Activated T-cell treated with anti-CD3 and anti-CD28 coated beads, Interleukin-2, amount 50 U/mL, for 24 hours (primary cell): Measurements from ENCODE around the gene CACNA1C.

Experiments used
- DNase-seq: peaks from one replicate; pipeline ENCODE4 v3.0.0-alpha.2; 2020
- H3K27ac Mint-ChIP-seq: 2 replicates; pipeline ENCODE4 v1.8.0; 2020; ENCODE audit warnings: mild to moderate bottlenecking, mixed read lengths
- H3K27me3 Mint-ChIP-seq: 2 replicates; pipeline ENCODE4 v1.8.0; 2020; ENCODE audit warnings: mixed read lengths
- H3K36me3 Mint-ChIP-seq: 2 replicates; pipeline ENCODE4 v1.8.0; 2020; ENCODE audit warnings: low read depth, mixed read lengths
- H3K4me1 Mint-ChIP-seq: 2 replicates; pipeline ENCODE4 v1.8.0; 2020; ENCODE audit warnings: low read depth, mixed read lengths
- H3K4me3 Mint-ChIP-seq: 2 replicates; pipeline ENCODE4 v1.8.0; 2020; ENCODE audit warnings: mild to moderate bottlenecking, moderate library complexity, mixed read lengths
- H3K9me3 Mint-ChIP-seq: 2 replicates; pipeline ENCODE4 v1.8.0; 2020; ENCODE audit warnings: mixed read lengths

Gene CACNA1C

DNA sequence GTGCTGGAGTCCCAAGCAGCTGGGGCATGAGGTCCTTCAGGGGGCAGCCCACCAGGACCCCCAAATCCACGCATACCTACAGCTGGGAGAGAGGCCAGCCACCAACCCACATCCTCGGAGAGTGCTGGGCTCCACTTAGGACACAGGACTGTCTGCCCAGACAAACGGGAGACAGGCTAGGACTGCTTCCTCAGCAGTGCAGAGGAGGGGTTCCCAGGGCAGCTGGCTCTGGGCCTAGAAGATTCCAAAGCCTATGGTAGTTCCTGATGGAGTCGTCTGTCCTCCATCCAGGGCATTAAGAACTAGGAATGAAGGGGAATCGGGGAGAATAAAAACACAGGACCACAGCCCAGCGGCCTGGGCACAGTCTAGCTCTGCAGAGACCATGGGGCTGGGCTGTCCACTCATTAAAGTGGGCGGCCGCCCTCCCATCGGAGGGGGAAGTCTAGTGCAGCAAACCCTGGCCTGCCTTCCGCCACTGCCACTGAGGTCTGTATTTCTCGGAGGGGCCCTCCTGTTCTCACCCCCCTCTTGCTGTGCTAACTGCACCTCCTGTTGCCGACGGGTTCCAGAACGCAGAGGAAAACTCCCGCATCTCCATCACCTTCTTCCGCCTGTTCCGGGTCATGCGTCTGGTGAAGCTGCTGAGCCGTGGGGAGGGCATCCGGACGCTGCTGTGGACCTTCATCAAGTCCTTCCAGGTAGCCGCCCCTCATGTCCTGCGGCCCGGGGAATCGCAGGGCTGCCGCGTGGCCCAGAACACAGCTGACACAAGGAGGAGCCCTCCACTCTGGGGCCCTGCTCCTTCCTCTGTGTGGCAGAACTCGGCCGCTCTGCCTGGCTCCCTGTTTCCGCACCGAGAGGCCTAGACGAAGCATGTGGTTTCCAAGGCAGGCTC, 598.5 kb downstream of the CACNA1C start:
- H3K27me3 Mint-ChIP-seq, result peaks cover 26% of the 10 kb centered on the region
- no peaks in the 10 kb centered on the region for H3K9me3 Mint-ChIP-seq
- DNase-seq, result no peak
- no peaks in the 10 kb centered on the region for H3K36me3 Mint-ChIP-seq
- no peaks in the 10 kb centered on the region for H3K4me1 Mint-ChIP-seq
- no peak overlapping the region for H3K27ac Mint-ChIP-seq
- H3K4me3 Mint-ChIP-seq, result no peak overlapping the region

DNA sequence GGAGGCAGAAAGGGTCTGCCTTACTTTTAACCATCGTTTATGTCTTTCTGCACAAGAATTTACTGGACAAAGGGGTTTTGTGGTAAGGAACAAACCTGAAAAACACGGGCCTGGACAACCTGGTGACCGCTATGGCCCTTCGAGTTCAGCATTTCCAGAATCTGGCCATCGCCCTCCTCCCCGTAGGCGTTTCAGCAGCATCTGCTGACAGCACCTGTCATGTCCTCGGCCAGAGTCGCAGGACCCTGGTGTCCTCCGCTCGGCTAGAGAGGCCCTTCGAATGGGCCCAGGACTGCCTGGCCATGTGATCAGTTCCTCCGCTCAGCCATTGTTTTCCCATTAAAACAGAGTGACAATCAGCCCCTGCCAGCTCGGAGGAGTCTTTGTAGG, 599.2 kb downstream of the CACNA1C start:
- H3K4me3 Mint-ChIP-seq, result no peak overlapping the region
- no peaks in the 10 kb centered on the region for H3K9me3 Mint-ChIP-seq
- no peak for DNase-seq
- H3K36me3 Mint-ChIP-seq, result no peaks in the 10 kb centered on the region
- peaks cover 19% of the 10 kb centered on the region for H3K27me3 Mint-ChIP-seq
- no peak overlapping the region for H3K27ac Mint-ChIP-seq
- H3K4me1 Mint-ChIP-seq, result no peaks in the 10 kb centered on the region

DNA sequence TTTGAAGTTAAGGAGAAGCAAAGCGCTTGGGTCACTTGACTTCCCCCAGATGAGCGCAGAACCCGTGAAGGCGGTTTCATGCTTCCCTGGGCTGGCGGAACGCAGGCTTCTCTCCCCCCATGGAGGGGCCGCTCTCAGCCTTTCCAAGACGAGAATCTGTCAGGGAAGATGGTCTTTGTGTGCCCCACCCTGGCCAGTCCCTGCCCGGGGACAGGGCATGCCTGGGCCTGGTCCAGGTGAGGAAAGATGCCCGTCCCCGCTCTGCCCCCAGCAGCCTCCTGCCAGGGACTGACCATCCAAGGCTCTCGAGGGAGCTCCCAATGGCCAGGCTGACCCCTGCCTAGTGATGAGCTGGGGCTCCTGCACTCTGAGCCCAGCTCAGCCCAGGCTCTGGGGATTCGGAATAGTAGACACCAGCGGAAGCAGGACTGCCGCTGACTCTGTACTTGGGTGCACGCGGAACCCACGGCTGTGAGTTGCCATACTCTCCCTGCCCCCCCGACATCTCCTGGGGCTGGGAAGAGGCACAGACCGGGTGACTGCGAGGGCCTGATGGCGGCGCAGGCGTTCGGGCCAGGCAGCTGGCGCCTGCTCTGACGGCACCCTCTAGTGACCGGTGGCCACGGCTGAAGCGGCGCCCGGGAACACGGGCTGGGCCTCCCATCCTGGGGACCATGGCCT, 599.8 kb downstream of the CACNA1C start:
- Mint-ChIP-seq H3K4me1 (no peaks in the 10 kb centered on the region), H3K27ac (no peak overlapping the region), H3K9me3 (no peaks in the 10 kb centered on the region), H3K27me3 (peaks cover 15% of the 10 kb centered on the region), H3K4me3 (no peak overlapping the region), H3K36me3 (no peaks in the 10 kb centered on the region)
- DNase-seq, result no peak

DNA sequence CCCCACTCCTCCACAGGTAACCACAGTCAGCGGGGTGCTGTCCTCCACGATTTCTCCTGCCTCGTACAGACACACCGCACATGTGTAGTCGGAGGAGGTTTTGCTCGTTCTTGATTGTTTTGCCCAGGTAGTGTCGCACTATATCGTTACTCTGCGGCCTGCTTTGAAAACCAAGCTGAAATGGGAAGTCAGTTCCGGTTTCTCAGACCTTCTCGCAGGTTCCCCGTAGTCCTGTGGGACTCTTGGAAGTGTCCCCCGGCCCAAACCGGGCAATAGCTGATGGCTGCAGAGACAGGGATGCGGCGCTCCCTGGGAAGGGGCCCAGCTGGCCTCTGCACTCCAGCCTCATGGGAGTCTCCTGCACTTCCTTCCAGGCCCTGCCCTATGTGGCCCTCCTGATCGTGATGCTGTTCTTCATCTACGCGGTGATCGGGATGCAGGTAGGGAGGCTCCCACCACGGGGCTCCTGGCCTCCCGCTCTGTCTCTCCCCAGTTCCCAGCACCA, 600.7 kb downstream of the CACNA1C start:
- no peaks in the 10 kb centered on the region for H3K4me1 Mint-ChIP-seq

DNA sequence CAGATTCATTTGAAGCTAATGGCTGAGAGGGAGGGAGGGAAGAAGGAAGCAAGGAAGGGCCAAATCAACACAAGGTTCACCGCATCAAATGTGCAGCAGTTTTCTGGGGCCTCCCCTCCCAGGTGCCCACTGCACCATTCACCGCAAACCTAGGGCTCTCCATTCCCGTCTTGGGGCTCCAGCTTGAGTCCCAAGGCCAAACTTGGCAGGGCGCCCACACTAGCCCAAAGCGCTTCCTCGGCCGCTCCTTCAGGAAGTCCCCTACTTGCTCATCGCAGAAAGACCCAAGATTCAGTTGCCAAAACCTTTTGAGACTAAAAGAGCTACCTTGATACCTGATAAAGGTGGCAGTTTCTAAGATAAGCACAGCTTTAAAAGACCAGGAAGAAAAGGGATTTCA, 601.5 kb downstream of the CACNA1C start:
- Mint-ChIP-seq H3K9me3 (no peaks in the 10 kb centered on the region), H3K27me3 (peaks cover 10% of the 10 kb centered on the region), H3K4me3 (no peak overlapping the region), H3K27ac (no peak overlapping the region), H3K4me1 (no peaks in the 10 kb centered on the region), H3K36me3 (no peaks in the 10 kb centered on the region)
- DNase-seq, result no peak

More for the DNA sequence above, 600.7 kb downstream of the CACNA1C start:
- no peak for DNase-seq
- peaks cover 14% of the 10 kb centered on the region for H3K27me3 Mint-ChIP-seq
- H3K4me3 Mint-ChIP-seq, result no peak overlapping the region
- no peaks in the 10 kb centered on the region for H3K36me3 Mint-ChIP-seq
- H3K9me3 Mint-ChIP-seq, result no peaks in the 10 kb centered on the region
- H3K27ac Mint-ChIP-seq, result no peak overlapping the region

DNA sequence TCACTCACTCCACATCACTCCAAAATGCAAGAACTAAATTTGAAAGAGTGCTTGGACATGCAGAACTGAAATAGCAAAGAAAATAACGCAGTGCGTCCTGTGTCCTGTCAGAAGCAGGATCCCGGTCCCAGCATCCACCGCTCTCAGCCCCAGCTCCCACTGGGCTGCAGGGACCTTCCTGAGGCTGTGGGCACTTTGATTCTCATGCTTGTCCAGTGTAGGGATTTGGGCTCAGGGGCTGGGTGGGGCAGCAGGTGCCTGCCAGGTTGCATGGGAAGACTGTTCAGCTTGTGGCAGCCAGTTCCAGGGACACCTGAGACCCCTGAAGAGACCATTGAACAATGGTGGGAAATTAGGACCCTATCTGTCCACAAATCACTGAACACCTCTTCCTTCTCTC, 602.0 kb downstream of the CACNA1C start:
- Mint-ChIP-seq H3K27ac (no peak overlapping the region), H3K36me3 (no peaks in the 10 kb centered on the region)

DNA sequence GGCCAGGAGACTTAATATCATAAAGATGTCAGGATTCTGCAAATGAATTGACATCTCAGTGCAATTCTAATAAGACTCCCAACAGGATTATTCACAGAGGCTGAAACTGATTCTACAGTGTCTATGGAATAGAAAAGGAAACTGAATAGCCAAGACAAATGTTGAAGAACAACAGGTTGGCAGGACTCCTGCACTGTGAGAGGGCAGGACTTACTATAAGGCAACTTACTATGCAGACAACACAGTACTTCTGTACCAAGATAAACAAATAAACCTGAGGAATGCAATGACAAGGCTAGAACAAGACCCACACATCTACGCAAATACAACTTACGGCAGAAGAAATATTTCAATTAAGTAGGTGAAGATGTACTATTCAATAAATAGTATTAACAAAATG, 609.7 kb downstream of the CACNA1C start:
- H3K9me3 Mint-ChIP-seq, result no peaks in the 10 kb centered on the region

More for the DNA sequence above, 602.0 kb downstream of the CACNA1C start:
- H3K4me1 Mint-ChIP-seq, result no peaks in the 10 kb centered on the region
- H3K9me3 Mint-ChIP-seq, result no peaks in the 10 kb centered on the region
- DNase-seq, result no peak
- no peak overlapping the region for H3K4me3 Mint-ChIP-seq
- H3K27me3 Mint-ChIP-seq, result peaks cover 6% of the 10 kb centered on the region

DNA sequence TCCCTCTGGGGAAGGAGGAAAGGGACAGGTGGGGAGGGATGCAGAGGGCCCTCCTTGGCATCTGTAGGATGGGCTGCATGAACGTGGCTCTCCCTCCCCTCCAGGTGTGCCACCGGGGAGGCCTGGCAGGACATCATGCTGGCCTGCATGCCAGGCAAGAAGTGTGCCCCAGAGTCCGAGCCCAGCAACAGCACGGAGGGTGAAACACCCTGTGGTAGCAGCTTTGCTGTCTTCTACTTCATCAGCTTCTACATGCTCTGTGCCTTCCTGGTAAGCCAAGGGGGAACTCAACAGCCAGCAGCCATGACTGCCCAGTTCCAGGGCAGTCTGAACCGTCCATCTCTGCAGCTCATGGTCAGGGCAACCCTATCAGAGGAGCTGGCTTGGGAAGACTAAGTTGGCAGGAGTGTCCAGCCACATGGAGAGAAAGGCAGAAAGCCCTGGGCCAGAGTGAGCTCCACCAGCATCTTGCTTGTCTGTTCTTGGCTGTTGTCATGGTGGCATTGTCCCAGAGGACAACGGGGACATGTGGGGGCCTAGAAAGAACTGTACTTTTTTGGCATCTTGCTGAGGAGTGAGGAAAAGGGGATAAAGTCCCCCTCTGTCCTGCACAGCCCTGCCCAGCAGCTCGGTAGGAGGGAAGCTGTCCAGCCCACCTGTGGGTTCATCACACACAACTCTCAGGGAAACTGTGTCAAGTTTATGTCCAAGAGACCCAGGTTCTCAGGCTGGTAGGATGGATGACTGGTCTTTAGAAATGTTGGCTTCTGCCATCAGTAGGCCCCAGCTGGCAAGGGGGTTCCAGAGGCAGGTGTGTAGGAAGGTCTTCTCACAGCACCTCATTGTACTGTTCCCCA, 612.2 kb downstream of the CACNA1C start:
- no peaks in the 10 kb centered on the region for H3K27me3 Mint-ChIP-seq
- no peaks in the 10 kb centered on the region for H3K4me1 Mint-ChIP-seq
- peaks cover 10% of the 10 kb centered on the region for H3K36me3 Mint-ChIP-seq
- no peak for DNase-seq
- H3K27ac Mint-ChIP-seq, result no peak overlapping the region
- H3K9me3 Mint-ChIP-seq, result no peaks in the 10 kb centered on the region
- no peak overlapping the region for H3K4me3 Mint-ChIP-seq

More for the DNA sequence above, 609.7 kb downstream of the CACNA1C start:
- DNase-seq, result no peak
- Mint-ChIP-seq H3K27ac (no peak overlapping the region), H3K36me3 (no peaks in the 10 kb centered on the region), H3K4me3 (no peak overlapping the region), H3K27me3 (no peaks in the 10 kb centered on the region), H3K4me1 (no peaks in the 10 kb centered on the region)

DNA sequence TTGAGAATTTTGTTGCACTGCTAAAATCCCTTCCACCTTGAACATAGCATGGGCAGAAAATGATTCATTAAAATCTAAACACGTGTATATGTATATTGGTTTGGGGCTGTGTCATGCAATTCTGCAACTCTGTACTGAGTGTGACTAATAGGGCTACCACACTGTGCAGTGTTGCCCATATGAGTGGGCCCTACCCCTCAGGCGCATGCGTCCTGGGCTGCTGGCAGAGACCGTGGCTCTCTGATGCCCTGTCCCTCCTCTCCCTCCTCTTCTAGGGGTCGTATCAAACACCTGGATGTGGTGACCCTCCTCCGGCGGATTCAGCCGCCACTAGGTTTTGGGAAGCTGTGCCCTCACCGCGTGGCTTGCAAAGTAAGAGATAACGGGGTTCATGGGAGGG, 613.6 kb downstream of the CACNA1C start:
- no peak overlapping the region for H3K27ac Mint-ChIP-seq
- no peak overlapping the region for H3K4me3 Mint-ChIP-seq
- no peaks in the 10 kb centered on the region for H3K27me3 Mint-ChIP-seq
- no peaks in the 10 kb centered on the region for H3K9me3 Mint-ChIP-seq
- no peak for DNase-seq
- H3K36me3 Mint-ChIP-seq, result peaks cover 10% of the 10 kb centered on the region
- no peaks in the 10 kb centered on the region for H3K4me1 Mint-ChIP-seq

DNA sequence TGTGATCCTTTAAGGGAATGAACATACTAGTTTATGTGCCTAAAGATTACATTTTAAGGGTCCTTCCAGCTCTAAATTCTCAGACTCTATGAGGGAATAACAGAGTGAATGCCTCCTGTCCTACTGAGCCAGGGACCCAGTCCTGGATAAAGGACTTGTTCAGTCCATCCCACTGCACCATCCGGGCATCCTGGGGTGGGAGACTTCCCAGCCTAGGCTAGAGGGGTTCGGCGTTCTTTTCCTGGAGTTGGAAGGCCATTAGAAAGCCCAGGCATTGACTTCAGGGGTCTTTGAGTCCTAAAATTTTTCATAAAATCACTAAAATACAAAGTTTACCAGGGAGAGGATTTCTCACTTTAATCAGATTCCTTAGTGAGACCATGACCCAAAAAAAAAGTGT, 614.1 kb downstream of the CACNA1C start:
- DNase-seq, result no peak
- no peaks in the 10 kb centered on the region for H3K9me3 Mint-ChIP-seq
- no peak overlapping the region for H3K27ac Mint-ChIP-seq
- H3K27me3 Mint-ChIP-seq, result no peaks in the 10 kb centered on the region
- H3K4me3 Mint-ChIP-seq, result no peak overlapping the region
- no peaks in the 10 kb centered on the region for H3K4me1 Mint-ChIP-seq
- H3K36me3 Mint-ChIP-seq, result peaks cover 10% of the 10 kb centered on the region

DNA sequence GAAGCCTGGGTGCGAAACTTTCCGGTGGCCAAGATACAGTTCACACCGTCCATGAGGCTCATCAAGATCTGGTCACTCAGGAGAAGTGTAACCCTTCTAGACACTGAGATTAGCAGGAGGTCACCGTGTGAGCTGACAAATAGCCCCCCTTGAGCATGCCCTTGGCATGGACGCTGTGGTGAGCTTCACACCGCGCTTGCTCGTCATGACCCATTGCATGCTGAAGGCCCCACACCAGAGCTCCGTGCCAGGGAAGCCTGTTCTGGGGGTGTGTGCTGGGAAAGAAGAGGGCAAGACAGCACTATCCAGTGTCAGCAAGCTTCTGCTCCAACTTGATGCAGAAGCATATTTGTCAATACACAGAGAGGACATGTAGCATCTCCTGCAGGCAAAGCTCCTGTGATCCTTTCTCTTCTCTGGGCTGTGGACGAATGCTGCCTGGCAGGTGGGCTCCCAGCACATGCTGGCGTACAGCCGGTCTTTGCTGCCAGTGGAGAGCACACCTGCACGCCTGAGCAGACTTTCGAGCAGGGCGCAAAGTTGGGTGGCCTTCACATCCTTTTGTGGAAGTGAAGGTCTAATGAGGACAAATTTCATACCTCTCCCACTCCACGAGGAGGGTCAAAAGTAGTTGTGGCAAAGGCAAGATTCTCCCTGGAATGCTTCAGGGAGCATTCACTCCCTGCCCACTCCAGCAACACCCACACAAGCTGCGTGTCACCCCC, 615.1 kb downstream of the CACNA1C start:
- H3K27ac Mint-ChIP-seq, result no peak overlapping the region

DNA sequence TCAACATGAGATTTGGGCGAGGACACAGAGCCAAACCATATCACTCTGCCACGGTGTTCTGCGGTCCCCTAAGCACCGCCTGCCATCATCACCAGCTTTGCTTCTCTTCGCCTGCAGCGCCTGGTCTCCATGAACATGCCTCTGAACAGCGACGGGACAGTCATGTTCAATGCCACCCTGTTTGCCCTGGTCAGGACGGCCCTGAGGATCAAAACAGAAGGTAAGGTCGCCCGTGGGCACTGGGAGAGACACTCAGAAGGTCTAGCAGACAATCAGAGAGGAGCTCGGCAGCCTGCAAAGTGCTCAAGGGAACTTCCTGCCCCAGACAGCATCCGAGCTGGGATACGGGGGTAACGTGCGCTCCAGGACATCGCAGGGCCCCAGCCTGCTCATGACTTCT, 616.0 kb downstream of the CACNA1C start:
- H3K27ac Mint-ChIP-seq, result no peak overlapping the region
- peaks cover 10% of the 10 kb centered on the region for H3K36me3 Mint-ChIP-seq
- H3K4me1 Mint-ChIP-seq, result no peaks in the 10 kb centered on the region
- H3K4me3 Mint-ChIP-seq, result no peak overlapping the region
- H3K27me3 Mint-ChIP-seq, result no peaks in the 10 kb centered on the region
- DNase-seq, result no peak
- no peaks in the 10 kb centered on the region for H3K9me3 Mint-ChIP-seq

More for the DNA sequence above, 615.1 kb downstream of the CACNA1C start:
- H3K9me3 Mint-ChIP-seq, result no peaks in the 10 kb centered on the region
- H3K36me3 Mint-ChIP-seq, result peaks cover 10% of the 10 kb centered on the region
- no peak for DNase-seq
- H3K27me3 Mint-ChIP-seq, result no peaks in the 10 kb centered on the region
- no peaks in the 10 kb centered on the region for H3K4me1 Mint-ChIP-seq
- H3K4me3 Mint-ChIP-seq, result no peak overlapping the region

DNA sequence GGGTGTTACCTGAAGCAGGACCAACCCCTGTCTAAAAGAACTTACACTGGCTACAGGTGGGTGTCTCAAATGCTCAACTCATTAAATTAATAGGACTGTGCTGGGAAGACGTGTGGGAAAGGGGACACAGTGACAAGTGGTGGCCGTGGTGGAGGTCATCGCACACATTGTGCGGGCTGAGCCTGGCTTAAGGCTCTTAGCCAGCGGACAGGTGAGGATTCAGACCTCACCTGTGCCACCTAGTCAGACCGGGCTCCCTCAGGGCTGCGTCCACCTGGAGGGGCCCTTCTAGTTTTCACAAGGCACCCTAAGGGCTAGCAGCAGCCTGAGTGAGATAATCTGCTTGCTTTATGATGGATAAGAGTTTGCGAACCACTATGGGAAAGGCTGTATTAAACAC, 616.8 kb downstream of the CACNA1C start:
- H3K4me3 Mint-ChIP-seq, result no peak overlapping the region
- no peaks in the 10 kb centered on the region for H3K4me1 Mint-ChIP-seq
- DNase-seq, result no peak
- H3K27ac Mint-ChIP-seq, result no peak overlapping the region
- no peaks in the 10 kb centered on the region for H3K27me3 Mint-ChIP-seq
- no peaks in the 10 kb centered on the region for H3K9me3 Mint-ChIP-seq
- peaks cover 10% of the 10 kb centered on the region for H3K36me3 Mint-ChIP-seq

DNA sequence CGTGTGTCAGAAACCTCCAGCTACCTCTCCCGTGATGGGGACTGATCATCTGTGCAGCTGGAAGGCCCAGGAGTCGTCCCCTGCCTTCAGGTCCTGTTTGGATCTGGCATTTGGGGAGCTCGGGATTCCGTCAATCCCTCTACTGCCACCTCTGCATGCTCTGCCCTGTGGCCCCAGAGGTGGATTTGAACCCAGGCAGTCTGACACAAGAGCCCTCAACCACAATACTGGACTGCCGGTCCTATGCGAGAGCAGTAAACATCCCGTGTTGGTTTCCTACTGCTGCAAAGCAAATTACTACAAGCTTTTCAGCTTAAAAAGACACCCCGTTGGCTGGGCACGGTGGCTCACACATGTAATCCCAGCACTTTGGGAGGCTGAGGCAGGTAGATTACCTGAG, 620.1 kb downstream of the CACNA1C start:
- no peaks in the 10 kb centered on the region for H3K27me3 Mint-ChIP-seq

More for the DNA sequence above, 620.1 kb downstream of the CACNA1C start:
- Mint-ChIP-seq H3K4me3 (no peak overlapping the region), H3K4me1 (no peaks in the 10 kb centered on the region), H3K27ac (no peak overlapping the region), H3K9me3 (no peaks in the 10 kb centered on the region), H3K36me3 (peaks cover 10% of the 10 kb centered on the region)
- DNase-seq, result no peak
